ENCODE measurements around the gene SEC22B.
"Not testable (repeated sequence)": the region's sequence is repeated elsewhere in the genome, so short reads cannot be mapped to it uniquely, and the experiment has no call there.

The SEC22B gene

GRCh38 chr1:120145806-120146205 lies 30.5 kb downstream of the SEC22B start:
- DNase-seq (ENCODE audit: low read depth in 2 of 2) = not testable (repeated sequence)

- not testable (repeated sequence) for DNase-seq (ENCODE audit: low read depth in 2 of 2)
These were observed 31.7 kb downstream of the SEC22B start for GRCh38 chr1:120144626-120145025.

- DNase-seq (ENCODE audit: low read depth in 2 of 2) = not testable (repeated sequence)
These were observed 32.2 kb downstream of the SEC22B start for GRCh38 chr1:120144169-120144568.

GRCh38 chr1:120143334-120143733 lies 33.0 kb downstream of the SEC22B start:
- DNase-seq (ENCODE audit: low read depth in 2 of 2) = not testable (repeated sequence)

GRCh38 chr1:120142512-120143263 lies 33.6 kb downstream of the SEC22B start:
- DNase-seq (ENCODE audit: low read depth in 2 of 2) = peak; percentile 10 to 37

- DNase-seq (ENCODE audit: low read depth in 2 of 2) = not testable (repeated sequence)
These were observed 34.5 kb downstream of the SEC22B start for GRCh38 chr1:120141865-120142264.

GRCh38 chr1:120140656-120141265 lies 35.6 kb downstream of the SEC22B start:
- DNase-seq (ENCODE audit: low read depth in 2 of 2) = not testable (repeated sequence)

GRCh38 chr1:120136086-120136485 lies 40.2 kb downstream of the SEC22B start:
- not testable (repeated sequence) for DNase-seq (ENCODE audit: low read depth in 2 of 2)

GRCh38 chr1:120133928-120134325 lies 42.4 kb downstream of the SEC22B start:
- not testable (repeated sequence) for DNase-seq (ENCODE audit: low read depth in 2 of 2)

- DNase-seq (ENCODE audit: low read depth in 2 of 2) = no peak
These were observed 42.9 kb downstream of the SEC22B start for GRCh38 chr1:120133228-120133927.

GRCh38 chr1:120132406-120132763 lies 43.9 kb downstream of the SEC22B start:
- not testable (repeated sequence) for DNase-seq (ENCODE audit: low read depth in 2 of 2)

GRCh38 chr1:120131611-120132405 lies 44.5 kb downstream of the SEC22B start:
- DNase-seq (ENCODE audit: low read depth in 2 of 2) = not testable (repeated sequence)

- not testable (repeated sequence) for DNase-seq (ENCODE audit: low read depth in 2 of 2)
These were observed 48.4 kb downstream of the SEC22B start for GRCh38 chr1:120127921-120128320.

- DNase-seq (ENCODE audit: low read depth in 2 of 2) = not testable (repeated sequence)
These were observed 50.1 kb downstream of the SEC22B start for GRCh38 chr1:120126216-120126615.

- DNase-seq (ENCODE audit: low read depth in 2 of 2) = not testable (repeated sequence)
These were observed 51.7 kb downstream of the SEC22B start for GRCh38 chr1:120124628-120125027.

- not testable (repeated sequence) for DNase-seq (ENCODE audit: low read depth in 2 of 2)
These were observed 52.4 kb downstream of the SEC22B start for GRCh38 chr1:120123813-120124510.

GRCh38 chr1:120122262-120122893 lies 53.9 kb downstream of the SEC22B start:
- DNase-seq (ENCODE audit: low read depth in 2 of 2) = not testable (repeated sequence)

- DNase-seq (ENCODE audit: low read depth in 2 of 2) = not testable (repeated sequence)
These were observed 54.5 kb downstream of the SEC22B start for GRCh38 chr1:120121830-120122229.

GRCh38 chr1:120120525-120120924 lies 55.8 kb downstream of the SEC22B start:
- DNase-seq (ENCODE audit: low read depth in 2 of 2) = not testable (repeated sequence)

- not testable (repeated sequence) for DNase-seq (ENCODE audit: low read depth in 2 of 2)
These were observed 58.7 kb downstream of the SEC22B start for GRCh38 chr1:120117371-120118177.
